ENCODE data around the gene KIAA1217. TPM values are rescaled to one million over a fixed set of nuclear protein-coding genes. Genes with fewer than 3 reads are reported as not detected.

The KIAA1217 gene
- total and polyA plus RNA-seq, 2 of the 8 experiments (the other 6 are each of a cell fraction or from before 2014, with no cell fraction given), result 4.5 to 15.6 TPM

GRCh38 chr10:24254180-24254579 is 45.2 kb downstream of the KIAA1217 start (continued):
- no peak for TF ChIP-seq CHD7 (IDR thresholded peaks at IDR 0.05; ENCODE audit: insufficient replicate concordance, low read length)
- TF ChIP-seq SP2 (IDR thresholded peaks at IDR 0.05; ENCODE audit: low read length), result no peak
- TF ChIP-seq USF2 (IDR thresholded peaks at IDR 0.05; ENCODE audit: low read length), result no peak
- no peak for TF ChIP-seq NANOG (IDR thresholded peaks at IDR 0.05; ENCODE audit: insufficient read depth, low read depth, low read length, poor library complexity, severe bottlenecking)
- TF ChIP-seq NRF1 (IDR thresholded peaks at IDR 0.05; ENCODE audit: low read depth, low read length), result no peak
- no peak for TF ChIP-seq ATF3 (IDR thresholded peaks at IDR 0.05; ENCODE audit: insufficient read depth, low read depth, low read length)
- TF ChIP-seq RXRA (IDR thresholded peaks at IDR 0.05; ENCODE audit: insufficient read depth, low read depth, low read length), result no peak
- no peak for TF ChIP-seq YY1 (IDR thresholded peaks at IDR 0.05; ENCODE audit: low read depth, low read length)
- TF ChIP-seq SP1 (IDR thresholded peaks at IDR 0.05; ENCODE audit: low read depth, low read length), result no peak
- no peak for TF ChIP-seq FOSL1 (IDR thresholded peaks at IDR 0.05; ENCODE audit: insufficient read depth, low read depth, low read length)

All from H1 (cell line).